HG02588 (cell line): ENCODE results near the gene INPP5K.
A peak's percentile ranks its signal among the peaks of the same experiment; 100 is the strongest.
"Not testable (repeated sequence)": the region's sequence is repeated elsewhere in the genome, so short reads cannot be mapped to it uniquely, and the experiment has no call there.

Experiments used
- ATAC-seq: cut with Tn5 transposase; IDR thresholded peaks from one replicate; pipeline ENCODE4 v1.9.1; 2021; ENCODE audit warnings: mild to moderate bottlenecking, moderate library complexity; ENCODE audit not compliant: unreplicated experiment

Gene INPP5K

DNA sequence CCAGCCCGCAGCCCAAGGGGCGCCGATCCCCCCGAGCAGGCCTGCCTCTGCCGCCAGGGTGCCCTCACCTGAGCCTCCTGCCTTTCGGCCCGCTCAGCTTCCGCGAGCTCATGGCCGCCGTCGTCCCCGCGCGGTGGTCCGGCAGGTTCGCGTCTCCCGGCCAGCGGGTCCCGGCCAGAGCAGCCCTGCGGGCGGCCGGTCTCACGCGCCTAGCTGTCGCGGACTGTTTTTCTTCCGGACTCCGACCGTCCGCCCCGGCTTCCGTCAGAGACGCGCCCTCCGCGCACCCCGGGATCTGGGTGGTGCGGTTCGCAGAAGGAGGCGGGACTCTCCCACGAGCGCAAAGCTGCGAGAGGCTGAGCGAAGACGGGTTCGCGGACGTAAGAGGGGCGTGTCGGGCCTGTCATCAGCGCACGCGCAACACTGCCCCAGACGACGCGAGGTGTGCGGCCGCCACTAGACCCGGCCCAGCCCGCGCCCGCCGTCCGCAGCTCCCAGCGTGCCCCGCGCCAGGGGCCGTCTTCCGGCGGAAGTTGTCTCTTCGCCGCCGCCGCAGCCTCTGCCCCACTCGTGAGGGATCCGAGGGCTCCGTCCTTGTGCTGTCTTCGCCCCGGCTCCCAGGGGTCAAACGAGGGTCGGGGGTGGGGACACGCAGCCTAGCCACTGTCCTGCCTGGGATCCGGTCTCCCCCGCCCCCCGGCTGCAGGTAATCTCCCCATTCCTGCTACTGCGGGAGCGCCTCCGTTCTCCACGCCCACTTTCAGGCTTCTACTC, at the start of gene INPP5K:
INPP5K (minus strand) TSS at position 225 of the 774 bp plus-strand sequence; CDS start at position 112, 113 bp downstream.
- ATAC-seq, result peak; percentile 89

- no peak for ATAC-seq
These were observed 49.5 kb upstream of the INPP5K start for GRCh38 chr17:1565877-1566276.

GRCh38 chr17:1563786-1564613, 47.6 kb upstream of the INPP5K start:
- ATAC-seq, result no peak

GRCh38 chr17:1563471-1563785, 47.0 kb upstream of the INPP5K start:
- not testable (repeated sequence) for ATAC-seq

DNA sequence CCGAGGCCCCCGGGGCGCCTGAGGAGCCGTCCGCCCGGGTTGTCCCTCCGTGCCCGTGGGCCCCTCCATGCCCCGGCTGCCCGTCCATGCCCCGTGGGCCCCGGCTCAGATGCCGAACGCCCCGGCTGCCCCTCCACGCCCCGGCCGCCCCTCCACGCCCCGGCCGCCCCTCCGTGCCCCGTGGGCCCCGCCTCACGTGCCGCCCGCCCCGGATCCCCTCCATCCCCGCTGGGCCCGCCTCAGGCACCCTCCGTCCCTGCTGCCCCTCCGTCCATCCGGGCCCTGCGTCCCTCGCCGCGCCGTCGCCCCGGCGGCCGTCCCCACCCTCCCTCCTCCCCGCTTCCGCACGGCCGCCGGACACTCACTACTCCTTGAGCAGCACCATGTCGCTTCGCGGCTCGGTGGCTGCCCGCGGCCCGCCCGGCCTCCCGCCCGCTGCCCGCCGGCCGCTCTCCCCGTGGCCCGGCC, 45.8 kb upstream of the INPP5K start:
- ATAC-seq, result peak; percentile 28

GRCh38 chr17:1561420-1562175, 45.2 kb upstream of the INPP5K start:
- ATAC-seq, result peak; percentile 19

DNA sequence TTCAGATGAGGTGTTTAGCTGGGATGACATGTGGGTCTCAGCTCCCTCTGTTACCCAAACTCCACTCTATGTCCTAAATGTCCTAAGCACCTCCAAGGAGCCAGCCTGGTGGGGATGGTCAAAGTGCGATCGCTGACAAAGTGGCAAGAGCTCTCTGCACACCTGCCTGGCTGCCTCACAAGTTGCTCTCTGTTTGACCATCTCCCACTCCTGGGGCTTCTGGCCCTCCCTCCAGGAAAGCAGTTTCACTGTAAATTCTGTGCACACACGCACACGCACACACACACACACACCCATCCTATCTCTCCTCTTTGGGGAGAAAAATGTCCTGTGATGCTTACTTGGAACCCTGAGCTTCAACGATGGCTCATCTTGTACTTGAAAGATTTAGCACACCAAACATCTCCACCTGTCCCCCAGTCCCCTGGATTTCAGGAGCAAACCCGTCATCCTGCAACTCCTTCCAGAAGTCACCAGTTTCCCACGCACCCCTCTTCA, 44.5 kb upstream of the INPP5K start:
- no peak for ATAC-seq

DNA sequence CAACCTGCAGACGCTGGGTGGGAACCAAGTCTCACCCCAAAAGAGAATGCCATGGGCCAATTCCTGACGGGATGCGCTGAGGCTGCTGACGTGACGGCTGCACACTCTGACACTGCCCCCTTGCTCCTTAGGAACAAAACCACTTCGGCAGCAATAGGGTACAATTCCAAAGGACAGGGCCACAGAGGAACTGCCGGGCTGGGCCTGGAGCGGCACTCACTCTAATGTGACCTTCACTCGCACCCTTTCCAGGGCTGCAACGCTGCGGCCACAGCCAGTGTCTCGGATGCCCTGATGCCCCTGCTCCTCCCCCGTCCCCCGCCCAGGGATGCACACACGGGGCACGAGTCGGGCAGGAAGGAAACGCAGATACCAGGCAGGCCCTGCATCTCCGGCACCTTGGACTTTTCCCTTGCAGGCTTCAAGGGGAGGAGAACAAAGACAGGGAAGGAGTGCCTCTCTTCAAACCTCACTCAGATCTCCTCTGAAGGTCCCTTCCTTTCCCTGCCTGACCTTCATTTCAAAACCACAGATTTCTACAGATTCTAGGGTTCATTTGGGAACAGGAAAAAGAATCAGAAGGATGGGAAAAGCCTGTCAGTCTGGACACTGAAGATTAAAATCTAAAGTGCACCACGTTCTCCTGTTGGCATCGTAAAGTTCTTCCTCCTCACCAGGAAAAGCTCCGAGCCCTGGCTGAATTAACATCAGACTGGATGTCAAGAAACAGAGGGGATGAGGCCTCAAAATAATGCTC, 43.9 kb upstream of the INPP5K start:
- no peak for ATAC-seq

- ATAC-seq, result no peak
These were observed 42.9 kb upstream of the INPP5K start for GRCh38 chr17:1559047-1560043.

GRCh38 chr17:1558401-1558800, 42.0 kb upstream of the INPP5K start:
- no peak for ATAC-seq

DNA sequence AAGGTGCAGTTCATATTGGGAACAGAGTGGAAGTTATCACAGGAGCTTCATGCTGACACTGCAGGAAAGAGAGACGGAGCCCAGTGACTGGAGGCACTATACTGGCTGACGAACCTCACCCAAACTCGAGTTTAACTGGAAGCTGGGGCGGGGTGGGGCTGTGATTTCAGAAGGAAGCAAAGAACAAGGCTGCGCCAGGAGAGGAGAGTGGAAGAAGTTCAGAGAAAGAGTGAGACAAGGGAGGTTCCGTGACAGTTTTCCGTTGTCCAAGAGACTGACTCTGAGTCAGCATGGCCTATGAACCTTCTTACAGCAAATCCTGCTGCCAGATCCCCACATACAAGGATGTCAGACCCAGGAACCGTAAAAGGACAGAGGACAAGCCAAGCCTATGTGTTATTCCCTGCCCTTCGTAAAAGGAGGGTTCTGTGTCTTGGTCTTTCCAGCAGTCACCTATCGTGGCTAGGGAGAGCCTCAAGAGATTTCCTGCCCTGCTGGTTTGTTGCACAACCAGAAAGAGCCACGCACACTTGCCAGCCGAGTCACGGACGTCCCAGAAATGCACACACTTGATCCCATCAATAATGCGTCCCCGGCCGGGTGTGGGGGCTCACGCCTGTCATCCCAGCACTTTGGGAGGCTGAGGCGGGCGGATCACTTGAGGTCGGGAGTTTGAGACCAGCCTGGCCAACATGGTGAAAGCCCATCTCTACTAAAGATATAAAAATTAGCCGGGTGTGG, 41.1 kb upstream of the INPP5K start:
- no peak for ATAC-seq

DNA sequence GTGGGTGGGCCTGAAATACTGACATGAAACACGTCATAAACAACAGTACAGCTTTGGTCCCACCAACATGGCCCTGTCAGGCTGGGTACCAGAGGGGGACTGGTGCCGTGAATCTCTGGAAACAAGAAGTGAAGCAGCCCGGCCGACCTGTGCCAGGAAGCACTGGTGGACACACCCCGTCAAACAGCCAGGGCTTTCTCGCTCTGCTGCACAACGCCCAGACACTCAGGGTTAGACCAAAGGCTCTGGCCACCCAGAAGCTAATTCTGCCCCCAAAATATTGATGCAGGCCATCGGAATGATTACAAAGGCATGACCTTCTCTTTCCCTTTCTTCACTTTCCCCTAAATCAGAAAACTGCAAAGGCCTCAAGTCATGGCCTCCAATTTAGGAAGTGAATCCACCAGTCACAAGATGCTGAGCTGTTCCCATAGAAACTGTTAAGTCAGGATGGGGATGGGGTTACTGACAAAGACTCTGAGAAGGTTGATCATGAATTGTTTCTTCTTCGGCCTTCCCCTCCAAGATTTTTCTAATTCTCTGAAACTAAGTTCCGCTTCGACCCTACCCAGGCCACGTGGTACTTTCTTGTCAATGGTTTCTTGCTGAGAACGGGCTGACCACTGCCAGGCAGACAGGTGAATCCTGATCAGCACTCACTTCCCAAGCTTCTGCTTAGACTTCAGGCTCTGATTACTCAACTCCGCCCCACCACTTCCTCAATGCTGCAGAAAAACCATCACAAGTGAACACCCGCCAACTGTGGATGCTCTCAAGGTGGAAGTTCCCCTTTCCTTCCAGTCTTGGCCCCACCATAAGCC, 39.4 kb upstream of the INPP5K start:
- no peak for ATAC-seq

DNA sequence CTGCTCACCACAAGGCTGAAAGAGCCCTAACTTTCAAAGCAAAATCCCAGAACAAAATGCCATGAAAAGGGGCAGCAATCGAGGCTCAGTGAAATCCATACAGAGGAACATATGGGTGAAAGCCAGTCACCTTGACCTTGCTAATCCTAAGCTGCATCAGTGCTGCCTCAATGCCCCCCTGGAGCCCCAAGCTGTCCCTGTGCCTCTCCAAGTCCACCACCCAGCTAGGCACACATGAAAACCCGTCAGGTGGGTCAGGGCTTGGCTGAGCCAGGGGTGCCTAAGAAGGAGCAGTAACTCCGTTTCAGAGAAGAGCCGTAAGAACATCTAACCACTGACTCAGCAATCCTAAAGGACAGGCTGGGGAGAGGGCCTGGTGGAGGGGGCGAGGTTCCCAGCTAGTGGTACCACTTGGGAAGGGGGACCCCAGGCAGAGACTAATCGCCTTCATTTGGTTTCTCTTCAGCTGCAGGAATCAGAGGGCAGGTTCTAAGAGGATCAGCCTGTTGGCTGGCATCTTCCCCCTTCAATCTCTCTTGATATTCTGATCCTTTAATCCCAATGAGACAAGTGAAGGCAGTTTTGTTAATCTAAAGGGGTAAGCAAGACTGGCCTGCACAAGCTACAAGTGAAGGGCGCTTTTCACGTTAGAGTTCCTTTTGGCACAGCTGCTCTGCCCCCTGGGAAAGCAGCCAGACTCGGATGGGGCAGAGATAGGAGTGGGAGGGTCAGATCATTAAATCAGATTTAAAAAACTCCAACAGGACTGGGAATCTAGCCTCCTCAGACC, 38.5 kb upstream of the INPP5K start:
- ATAC-seq, result no peak

GRCh38 chr17:1553354-1554266, 37.2 kb upstream of the INPP5K start:
- no peak for ATAC-seq

GRCh38 chr17:1552932-1553331, 36.5 kb upstream of the INPP5K start:
- ATAC-seq, result no peak

GRCh38 chr17:1551741-1552140, 35.3 kb upstream of the INPP5K start:
- no peak for ATAC-seq
